ENCODE data around the gene C19orf67. TPM values are rescaled to one million over a fixed set of nuclear protein-coding genes. Genes with fewer than 3 reads are reported as not detected.

Gene C19orf67
- total RNA-seq, 1 experiment from 2014 or later, result 0.39 TPM

GRCh38 chr19:14056741-14057356 is 28.7 kb downstream of the C19orf67 start:
- H3K56ac ChIP-seq (ENCODE audit: insufficient read length, low read depth, low read length), result no peak overlapping the region
- no peaks in the 10 kb centered on the region; a peak in 2 of 5 replicates for H3K9me3 Mint-ChIP-seq
- no peak overlapping the region for H2BK5ac ChIP-seq (ENCODE audit: insufficient read length, low read length)
- H3K27ac ChIP-seq (ENCODE audit: insufficient read length, low read depth, low read length), result no peak overlapping the region
- H4K8ac ChIP-seq (replicated peaks; ENCODE audit: insufficient read length, low read depth, low read length), result no peak overlapping the region
- H4K20me1 ChIP-seq (ENCODE audit: control insufficient read depth, insufficient read depth, insufficient read length), result no peaks in the 10 kb centered on the region
- peaks cover 8% of the 10 kb centered on the region for H3K27me3 ChIP-seq (ENCODE audit: insufficient read depth, low read length)
- H3K4ac ChIP-seq (ENCODE audit: low read depth, low read length), result no peak overlapping the region
- H3K27me3 Mint-ChIP-seq (ENCODE audit: low read depth), result peaks cover 46% of the 10 kb centered on the region
- H3K36me3 Mint-ChIP-seq (ENCODE audit: insufficient read depth in 1 of 3, low read depth in 3 of 3), result peaks cover 9 to 14% (median 10%) of the 10 kb centered on the region in 3 experiments; a peak in 6 of 7 replicates
- no peak overlapping the region for H3K23ac ChIP-seq (ENCODE audit: insufficient read length, low read depth, low read length)
- H4K91ac ChIP-seq (ENCODE audit: insufficient read length, low read depth, low read length), result no peak overlapping the region
- TF ChIP-seq, protein P1, sequence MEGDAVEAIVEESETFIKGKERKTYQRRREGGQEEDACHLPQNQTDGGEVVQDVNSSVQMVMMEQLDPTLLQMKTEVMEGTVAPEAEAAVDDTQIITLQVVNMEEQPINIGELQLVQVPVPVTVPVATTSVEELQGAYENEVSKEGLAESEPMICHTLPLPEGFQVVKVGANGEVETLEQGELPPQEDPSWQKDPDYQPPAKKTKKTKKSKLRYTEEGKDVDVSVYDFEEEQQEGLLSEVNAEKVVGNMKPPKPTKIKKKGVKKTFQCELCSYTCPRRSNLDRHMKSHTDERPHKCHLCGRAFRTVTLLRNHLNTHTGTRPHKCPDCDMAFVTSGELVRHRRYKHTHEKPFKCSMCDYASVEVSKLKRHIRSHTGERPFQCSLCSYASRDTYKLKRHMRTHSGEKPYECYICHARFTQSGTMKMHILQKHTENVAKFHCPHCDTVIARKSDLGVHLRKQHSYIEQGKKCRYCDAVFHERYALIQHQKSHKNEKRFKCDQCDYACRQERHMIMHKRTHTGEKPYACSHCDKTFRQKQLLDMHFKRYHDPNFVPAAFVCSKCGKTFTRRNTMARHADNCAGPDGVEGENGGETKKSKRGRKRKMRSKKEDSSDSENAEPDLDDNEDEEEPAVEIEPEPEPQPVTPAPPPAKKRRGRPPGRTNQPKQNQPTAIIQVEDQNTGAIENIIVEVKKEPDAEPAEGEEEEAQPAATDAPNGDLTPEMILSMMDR (conservative IDR thresholded peaks at IDR 0.05), result no peak
- H3K23me2 ChIP-seq (ENCODE audit: insufficient read length, low read depth, low read length, poor library complexity, severe bottlenecking), result peaks cover 6% of the 10 kb centered on the region
- no peak overlapping the region for H2BK120ac ChIP-seq (ENCODE audit: low read depth, low read length, poor library complexity, severe bottlenecking)
- H3K79me2 ChIP-seq (ENCODE audit: insufficient read depth, low read length), result no peaks in the 10 kb centered on the region
- peaks cover 9 to 23% of the 10 kb centered on the region in 2 experiments for H3K4me1 Mint-ChIP-seq
- peak overlapping the region; percentile 38 for H3K4me2 ChIP-seq (ENCODE audit: insufficient read depth, insufficient read length, low read length)
- H3K18ac ChIP-seq (ENCODE audit: insufficient read length, low read depth, low read length), result no peak overlapping the region
- H3K9ac ChIP-seq (ENCODE audit: extremely low read depth, insufficient read length, low read length), result no peak overlapping the region
- no peaks in the 10 kb centered on the region for H3K9me3 ChIP-seq (ENCODE audit: control insufficient read depth, low read depth, low read length)
- H4K5ac ChIP-seq (ENCODE audit: insufficient read length, low read depth, low read length), result no peak overlapping the region
- H2BK12ac ChIP-seq (ENCODE audit: insufficient read length, low read depth, low read length), result no peak overlapping the region
- peak; percentile 54 for DNase-seq
- H3K4me1 ChIP-seq (ENCODE audit: insufficient read depth, low read length), result no peaks in the 10 kb centered on the region; the same call in 1 of the 2 replicates
- H3K4me3 Mint-ChIP-seq, result peak overlapping the region; percentile 63 to 89
- no peak overlapping the region; a peak in 1 of 7 replicates for H3K27ac Mint-ChIP-seq
- no peaks in the 10 kb centered on the region for H3K79me1 ChIP-seq (ENCODE audit: insufficient read depth, low read depth, low read length, poor library complexity, severe bottlenecking)
- no peak overlapping the region for H2BK15ac ChIP-seq (ENCODE audit: low read depth, low read length)
- H2AFZ ChIP-seq (ENCODE audit: low read length), result no peak overlapping the region
- no peak overlapping the region for H3T11ph ChIP-seq (ENCODE audit: low read length)
- H2BK20ac ChIP-seq (ENCODE audit: low read depth, low read length, poor library complexity, severe bottlenecking), result no peak overlapping the region
- H2AK5ac ChIP-seq (ENCODE audit: insufficient read length, low read length), result no peak overlapping the region
- H3K14ac ChIP-seq (ENCODE audit: insufficient read depth, low read length), result no peak overlapping the region
- no CpG with 5 or more reads among the region's 19 CpGs for WGBS (ENCODE audit: extremely low coverage, insufficient read length, low lambda C conversion rate)

Data from H9 (cell line).